Psoas muscle (tissue), 8 donors: ENCODE measurements around the gene MATN1. TPM values are rescaled to one million over a fixed set of nuclear protein-coding genes. Genes with fewer than 3 reads are reported as not detected.

ENCODE experiments used
- ATAC-seq, 4 donors: fragments of 200-7000 bp; cut with Tn5 transposase; one replicate each; pipeline ENCODE4 v1.9.1; 2020; ENCODE audit warnings: moderate library complexity in 3 of 4, mild to moderate bottlenecking in 2 of 4
- DNase-seq, 2 donors: peaks; one replicate each; pipeline ENCODE4 v3.0.0-alpha.2; 2020
- H3K27ac ChIP-seq: fragments of 200-600 bp; one replicate; pipeline ENCODE4 v1.8.0; 2022
- H3K27me3 ChIP-seq, 3 donors: fragments of 200-600 bp in 1 of 3; one replicate each; pipeline versions ENCODE4 v1.6.1 to v1.8.0; 2013 to 2022; ENCODE audit warnings: low read length in 2 of 3, mild to moderate bottlenecking in 2 of 3, moderate library complexity in 1 of 3; ENCODE audit not compliant: insufficient read depth in 3 of 3
- H3K36me3 ChIP-seq, 2 donors: fragments of 200-600 bp in 1 of 2; one replicate each; pipeline versions ENCODE4 v1.6.1 to v1.8.0; 2013 to 2022; ENCODE audit warnings: low read depth in 1 of 2, mild to moderate bottlenecking in 1 of 2, moderate library complexity in 1 of 2; ENCODE audit not compliant: insufficient read depth in 1 of 2
- H3K4me1 ChIP-seq: fragments of 200-600 bp; one replicate; pipeline ENCODE4 v1.8.0; 2022
- H3K4me3 ChIP-seq: fragments of 200-600 bp; one replicate; pipeline ENCODE4 v1.8.0; 2022; ENCODE audit warnings: mild to moderate bottlenecking
- H3K9me3 ChIP-seq: fragments of 200-600 bp; one replicate; pipeline ENCODE4 v1.8.0; 2022
- CTCF ChIP-seq: fragments of 200-600 bp; IDR thresholded peaks from one replicate; pipeline ENCODE4 v1.8.0; 2022; ENCODE audit warnings: antibody characterized with exemption
- WGBS, 3 donors: extraction: QIAGEN DNeasy Blood & Tissue Kit; methylation state at CpG; one replicate each; pipeline versions ENCODE4 v1.1.6 to v1.1.7; 2013; 5-methylcytosine and 5-hydroxymethylcytosine counted together
- intact Hi-C, 2 donors: fragments of 100-400 bp; cut with DNase I; formaldehyde crosslinking; loops; one replicate each; pipeline versions ENCODE4 v1.11.0 to v1.14.2; 2022
- polyA plus RNA-seq, 3 donors: library from polyadenylated mRNA; stranded (reverse); fragments of 200-250 nt; gene quantifications; one replicate each; pipeline ENCODE4 v1.2.3, GENCODE V29; 2013
- total RNA-seq, 4 donors: library from RNA; stranded (reverse); fragmentation: NEBNext Ultra II Directional in 2 of 4; extraction: Animal tissue kit (Norgen Biotek cat#: 25700) in 2 of 4; gene quantifications; one replicate each; pipeline versions ENCODE4 v1.2.1 to v1.2.4, GENCODE V29; 2021 to 2023
- donor health status: healthy with polysubstance abuse.
- donor health status: DM: no; HTN: no; CAD: no; lungs with moderate emphysema.
- donor health status: Bipolar disorder and iron deficiency.
- donor health status: healthy.
- donor health status: DM: yes; HTN: yes; CAD: no.
- donor health status: DM: no; HTN: no; CAD: no.
- donor health status: DM: no; HTN: no; CAD: no.
- donor health status: DM: yes; HTN: yes; CAD: no.

Gene MATN1
- total and polyA plus RNA-seq, 7 donors, result 0.03 to 0.07 (median 0.04) TPM; not detected in 4

- TF ChIP-seq CTCF, result no peak
- intact Hi-C loops, result no loop called here
- H3K4me3 ChIP-seq, result no peak overlapping the region
- H3K36me3 ChIP-seq, result no peaks in the 10 kb centered on the region
- DNase-seq, result no peak
- 92 to 94% (median 92%) methylated on average over 8 of the region's 8 CpGs for WGBS, 3 donors
- no peak for ATAC-seq
- no peak overlapping the region for H3K27ac ChIP-seq
- no peaks in the 10 kb centered on the region for H3K4me1 ChIP-seq
- H3K9me3 ChIP-seq, result no peaks in the 10 kb centered on the region
- H3K27me3 ChIP-seq, result no peaks in the 10 kb centered on the region
Observed at GRCh38 chr1:30739601-30740000, 16.2 kb upstream of the MATN1 start.

DNA sequence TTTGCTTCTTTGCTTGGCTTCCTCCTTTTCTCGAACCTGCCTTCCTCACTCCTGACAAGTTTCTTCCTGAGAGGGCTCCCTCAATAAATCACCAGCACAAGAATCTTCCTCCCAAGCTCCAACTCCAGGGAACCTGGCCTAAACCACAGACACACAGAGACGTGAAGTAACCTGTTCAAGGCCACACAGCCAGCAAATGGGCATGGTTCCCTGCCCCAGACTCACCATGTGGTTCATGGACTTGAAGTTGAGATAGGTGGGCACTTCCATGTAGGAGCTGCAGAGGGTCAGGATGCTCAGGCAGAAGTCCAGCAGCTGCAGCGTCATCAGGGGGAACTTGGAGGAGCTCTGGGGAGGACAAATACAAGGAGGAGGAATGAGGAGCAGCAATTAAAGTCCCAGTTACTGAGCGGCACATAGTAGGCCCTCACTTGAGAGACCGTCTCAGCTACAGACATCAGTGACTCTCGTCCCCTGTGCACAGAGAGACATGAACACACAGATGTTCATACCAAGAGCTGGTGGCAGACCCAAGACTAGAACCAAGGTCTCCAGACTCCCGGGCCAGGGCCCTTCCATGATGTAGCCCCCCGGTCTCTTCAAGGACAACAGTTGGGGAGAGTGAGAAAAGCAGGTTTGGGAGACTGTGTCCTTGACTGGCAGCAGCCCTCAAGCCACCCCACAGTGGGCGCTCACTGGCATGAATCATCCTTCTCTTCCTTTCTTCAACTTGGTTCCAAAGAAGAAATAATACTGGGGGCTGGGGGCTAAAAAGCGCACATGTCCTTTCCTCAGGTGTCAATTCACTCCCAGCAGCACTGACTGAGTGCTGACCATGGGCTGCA, 15.6 kb upstream of the MATN1 start:
- DNase-seq (no peak), ATAC-seq (no peak)
- H3K4me3 ChIP-seq, result no peak overlapping the region
- 92 to 95% (median 94%) methylated on average over 10 of the region's 10 CpGs for WGBS, 3 donors
- no peaks in the 10 kb centered on the region for H3K36me3 ChIP-seq
- H3K9me3 ChIP-seq, result no peaks in the 10 kb centered on the region
- no peak for TF ChIP-seq CTCF
- H3K27ac ChIP-seq, result no peak overlapping the region
- no peaks in the 10 kb centered on the region for H3K4me1 ChIP-seq
- H3K27me3 ChIP-seq, result no peaks in the 10 kb centered on the region
- intact Hi-C loops, result no loop called here

DNA sequence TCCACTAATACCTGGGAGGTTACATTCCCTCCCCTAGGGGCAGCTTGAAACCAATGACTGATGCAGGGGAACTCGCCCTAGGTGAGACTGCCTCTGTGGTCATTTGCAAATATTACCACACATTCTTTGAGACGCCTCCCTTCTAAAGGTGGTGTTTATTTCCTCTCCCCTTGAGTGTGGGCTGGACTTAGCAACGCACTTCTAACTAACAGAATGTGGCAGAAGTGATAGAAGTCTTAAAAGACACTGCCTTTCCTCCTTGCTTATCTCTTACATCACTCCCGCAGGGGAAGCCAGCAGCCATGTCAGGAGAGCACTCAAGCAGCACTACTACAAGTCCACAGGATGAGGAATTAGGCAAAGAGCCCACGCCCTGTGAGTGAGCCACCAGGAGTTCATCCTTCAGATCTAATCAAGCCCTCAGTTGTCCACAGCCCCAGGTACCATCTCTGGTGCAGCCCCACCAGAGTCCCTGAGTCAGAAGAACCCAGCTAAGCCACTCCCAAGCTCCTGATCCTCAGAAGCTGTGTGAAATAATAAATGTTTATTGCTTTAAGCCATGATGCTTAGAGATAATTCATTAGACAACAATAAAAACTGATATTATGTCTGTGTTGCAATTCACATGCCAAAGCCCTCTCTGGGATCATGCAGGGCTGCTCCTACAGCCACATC, 14.8 kb upstream of the MATN1 start:
- intact Hi-C loops, result no loop called here
- no peak for DNase-seq
- Histone ChIP-seq H3K9me3 (no peaks in the 10 kb centered on the region), H3K27me3 (no peaks in the 10 kb centered on the region), H3K4me1 (no peaks in the 10 kb centered on the region), H3K36me3 (no peaks in the 10 kb centered on the region), H3K4me3 (no peak overlapping the region), H3K27ac (no peak overlapping the region)
- no peak for ATAC-seq
- WGBS, 3 donors, result 94 to 95% (median 94%) methylated on average over 5 of the region's 5 CpGs
- TF ChIP-seq CTCF, result no peak

GRCh38 chr1:30737357-30738039, 14.1 kb upstream of the MATN1 start:
- TF ChIP-seq CTCF, result no peak
- intact Hi-C loops, result no loop called here
- Histone ChIP-seq H3K27ac (no peak overlapping the region), H3K4me1 (no peaks in the 10 kb centered on the region), H3K36me3 (no peaks in the 10 kb centered on the region), H3K4me3 (no peak overlapping the region), H3K9me3 (no peaks in the 10 kb centered on the region), H3K27me3 (no peaks in the 10 kb centered on the region)
- WGBS, 3 donors, result 81 to 85% (median 83%) methylated on average over 14 of the region's 14 CpGs
- DNase-seq (no peak), ATAC-seq (no peak)
